Measurements from ENCODE around the gene PRR16.

PRR16 gene

GRCh38 chr5:120568711-120569110 lies 104.6 kb downstream of the PRR16 start:
- TF ChIP-seq GLIS3 (CRISPR knock-in tag; IDR thresholded peaks at IDR 0.05) (no peak), ZNF8 (CRISPR knock-in tag; IDR thresholded peaks at IDR 0.05) (no peak), CSDC2 (CRISPR knock-in tag; IDR thresholded peaks at IDR 0.05) (no peak), TSHZ2 (CRISPR knock-in tag; IDR thresholded peaks at IDR 0.05) (no peak), POU6F1 (CRISPR knock-in tag; IDR thresholded peaks at IDR 0.05; ENCODE audit: borderline replicate concordance, low read depth) (no peak), SNAI2 (CRISPR knock-in tag; IDR thresholded peaks at IDR 0.05) (no peak), ZC3H10 (CRISPR knock-in tag; IDR thresholded peaks at IDR 0.05) (no peak), RARB (CRISPR knock-in tag; IDR thresholded peaks at IDR 0.05) (no peak), ZFP3 (CRISPR knock-in tag; IDR thresholded peaks at IDR 0.05) (no peak)
- no peak for ATAC-seq

GRCh38 chr5:120576588-120576987 lies 112.5 kb downstream of the PRR16 start:
- no peak for TF ChIP-seq CSDC2 (CRISPR knock-in tag; IDR thresholded peaks at IDR 0.05)
- TF ChIP-seq GLIS3 (CRISPR knock-in tag; IDR thresholded peaks at IDR 0.05): no peak
- TF ChIP-seq TSHZ2 (CRISPR knock-in tag; IDR thresholded peaks at IDR 0.05): no peak
- TF ChIP-seq PATZ1 (CRISPR knock-in tag; IDR thresholded peaks at IDR 0.05; ENCODE audit: borderline replicate concordance): no peak
- no peak for TF ChIP-seq ESRRG (CRISPR knock-in tag; IDR thresholded peaks at IDR 0.05)
- TF ChIP-seq ARNTL (CRISPR knock-in tag; IDR thresholded peaks at IDR 0.05; ENCODE audit: borderline replicate concordance, low read depth): no peak
- no peak for TF ChIP-seq OSR1 (CRISPR knock-in tag; IDR thresholded peaks at IDR 0.05)
- TF ChIP-seq ZFP3 (CRISPR knock-in tag; IDR thresholded peaks at IDR 0.05): no peak
- no peak for TF ChIP-seq ZFP30 (CRISPR knock-in tag; IDR thresholded peaks at IDR 0.05)
- TF ChIP-seq ZNF70 (CRISPR knock-in tag; IDR thresholded peaks at IDR 0.05): no peak
- no peak for TF ChIP-seq RARB (CRISPR knock-in tag; IDR thresholded peaks at IDR 0.05)
- no peak for TF ChIP-seq ISL1 (CRISPR knock-in tag; IDR thresholded peaks at IDR 0.05)
- TF ChIP-seq POU6F1 (CRISPR knock-in tag; IDR thresholded peaks at IDR 0.05; ENCODE audit: borderline replicate concordance, low read depth): no peak
- no peak for ATAC-seq

- TF ChIP-seq OSR1 (CRISPR knock-in tag; IDR thresholded peaks at IDR 0.05) (no peak), ESRRG (CRISPR knock-in tag; IDR thresholded peaks at IDR 0.05) (no peak), CREB5 (CRISPR knock-in tag; IDR thresholded peaks at IDR 0.05; ENCODE audit: low read depth) (no peak), BACH2 (CRISPR knock-in tag; IDR thresholded peaks at IDR 0.05; ENCODE audit: borderline replicate concordance) (no peak), POU6F1 (CRISPR knock-in tag; IDR thresholded peaks at IDR 0.05; ENCODE audit: borderline replicate concordance, low read depth) (no peak), ZC3H10 (CRISPR knock-in tag; IDR thresholded peaks at IDR 0.05) (no peak), ISL1 (CRISPR knock-in tag; IDR thresholded peaks at IDR 0.05) (no peak), ZFP30 (CRISPR knock-in tag; IDR thresholded peaks at IDR 0.05) (no peak), PPARA (CRISPR knock-in tag; IDR thresholded peaks at IDR 0.05; ENCODE audit: borderline replicate concordance) (no peak), ZNF8 (CRISPR knock-in tag; IDR thresholded peaks at IDR 0.05) (no peak), ZFP3 (CRISPR knock-in tag; IDR thresholded peaks at IDR 0.05) (no peak), TSHZ2 (CRISPR knock-in tag; IDR thresholded peaks at IDR 0.05) (no peak), RARB (CRISPR knock-in tag; IDR thresholded peaks at IDR 0.05) (no peak)
- ATAC-seq: no peak
Measured at GRCh38 chr5:120582635-120583034, 118.5 kb downstream of the PRR16 start.
